IPS DF 4.7 (cell line): Measurements from ENCODE around the gene GMPPB.
"Not testable (repeated sequence)": the region's sequence is repeated elsewhere in the genome, so short reads cannot be mapped to it uniquely, and the experiment has no call there.

Experiments used
- DNase-seq: peaks from one replicate; pipeline ENCODE4 v3.0.0-alpha.2; 2013; ENCODE audit warnings: low spot score; ENCODE audit errors: extremely low read depth

Gene GMPPB

GRCh38 chr3:49694409-49695070 lies 29.2 kb downstream of the GMPPB start:
- not testable (repeated sequence) for DNase-seq

- DNase-seq = not testable (repeated sequence)
Observed at GRCh38 chr3:49691481-49691880, 32.3 kb downstream of the GMPPB start.

GRCh38 chr3:49690856-49691255 lies 32.9 kb downstream of the GMPPB start:
- not testable (repeated sequence) for DNase-seq

- DNase-seq = not testable (repeated sequence)
Observed at GRCh38 chr3:49689908-49690624, 33.7 kb downstream of the GMPPB start.

- no peak for DNase-seq
Observed at GRCh38 chr3:49689046-49689907, 34.5 kb downstream of the GMPPB start, which contains the start of the genes MST1 and RNF123. MST1 (minus strand) TSS chr3:49689474; CDS start chr3:49688691, 783 bp downstream. RNF123 (plus strand) TSS chr3:49689557; CDS start chr3:49691166, 1,609 bp downstream.

- not testable (repeated sequence) for DNase-seq
Observed at GRCh38 chr3:49688338-49689045, 35.3 kb downstream of the GMPPB start.

GRCh38 chr3:49687424-49687795 lies 36.3 kb downstream of the GMPPB start:
- not testable (repeated sequence) for DNase-seq

- not testable (repeated sequence) for DNase-seq
Observed at GRCh38 chr3:49686769-49687423, 36.9 kb downstream of the GMPPB start.

GRCh38 chr3:49686346-49686745 lies 37.4 kb downstream of the GMPPB start:
- DNase-seq = not testable (repeated sequence)

- DNase-seq = not testable (repeated sequence)
Observed at GRCh38 chr3:49685846-49686245, 37.9 kb downstream of the GMPPB start.

GRCh38 chr3:49685103-49685502 lies 38.6 kb downstream of the GMPPB start:
- DNase-seq = not testable (repeated sequence)

- not testable (repeated sequence) for DNase-seq
Observed at GRCh38 chr3:49684453-49684852, 39.3 kb downstream of the GMPPB start.

- DNase-seq = no peak
Observed at GRCh38 chr3:49683162-49683561, 40.6 kb downstream of the GMPPB start.

- DNase-seq = no peak
Observed at GRCh38 chr3:49681543-49681942, 42.2 kb downstream of the GMPPB start.

GRCh38 chr3:49681232-49681522 lies 42.6 kb downstream of the GMPPB start:
- no peak for DNase-seq

GRCh38 chr3:49680493-49681231 lies 43.1 kb downstream of the GMPPB start:
- no peak for DNase-seq

GRCh38 chr3:49675912-49676311 lies 47.8 kb downstream of the GMPPB start:
- DNase-seq = no peak

- no peak for DNase-seq
Observed at GRCh38 chr3:49674497-49674983, 49.2 kb downstream of the GMPPB start.

GRCh38 chr3:49673715-49674496 lies 49.8 kb downstream of the GMPPB start, which contains the start of gene APEH:
APEH (plus strand) TSS chr3:49674351; CDS start chr3:49674402, 51 bp downstream.
- peak; percentile 83 for DNase-seq
